HG02885 (cell line): ENCODE measurements around the gene SEZ6L2.
"Not testable (repeated sequence)": the region's sequence is repeated elsewhere in the genome, so short reads cannot be mapped to it uniquely, and the experiment has no call there.

ENCODE experiments used
- ATAC-seq: cut with Tn5 transposase; IDR thresholded peaks from one replicate; pipeline ENCODE4 v1.9.1; 2021; ENCODE audit warnings: mild to moderate bottlenecking; ENCODE audit not compliant: unreplicated experiment, poor library complexity

SEZ6L2 gene

GRCh38 chr16:29858149-29858849 is 41.1 kb downstream of the SEZ6L2 start:
- ATAC-seq = no peak

- ATAC-seq = no peak
Measured at GRCh38 chr16:29857133-29857760, 42.1 kb downstream of the SEZ6L2 start.

GRCh38 chr16:29854520-29855100 is 44.7 kb downstream of the SEZ6L2 start:
- ATAC-seq = no peak

GRCh38 chr16:29852654-29853053 is 46.7 kb downstream of the SEZ6L2 start:
- ATAC-seq = no peak

- ATAC-seq = no peak
Measured at GRCh38 chr16:29850998-29851397, 48.4 kb downstream of the SEZ6L2 start.

- ATAC-seq = no peak
Measured at GRCh38 chr16:29849505-29849904, 49.8 kb downstream of the SEZ6L2 start.

GRCh38 chr16:29848420-29849297 is 50.7 kb downstream of the SEZ6L2 start:
- no peak for ATAC-seq

- no peak for ATAC-seq
Measured at GRCh38 chr16:29845656-29846055, 53.7 kb downstream of the SEZ6L2 start.

- ATAC-seq = no peak
Measured at GRCh38 chr16:29844575-29845331, 54.6 kb downstream of the SEZ6L2 start.

GRCh38 chr16:29843931-29844330 is 55.4 kb downstream of the SEZ6L2 start:
- no peak for ATAC-seq

- no peak for ATAC-seq
Measured at GRCh38 chr16:29842732-29843346, 56.5 kb downstream of the SEZ6L2 start.

- no peak for ATAC-seq
Measured at GRCh38 chr16:29841631-29842030, 57.7 kb downstream of the SEZ6L2 start.

- no peak for ATAC-seq
Measured at GRCh38 chr16:29840240-29840639, 59.1 kb downstream of the SEZ6L2 start.

GRCh38 chr16:29839822-29840221 is 59.5 kb downstream of the SEZ6L2 start:
- no peak for ATAC-seq

GRCh38 chr16:29837841-29838240 is 61.5 kb downstream of the SEZ6L2 start:
- no peak for ATAC-seq

GRCh38 chr16:29836623-29837022 is 62.7 kb downstream of the SEZ6L2 start:
- ATAC-seq = no peak

GRCh38 chr16:29835926-29836325 is 63.4 kb downstream of the SEZ6L2 start:
- ATAC-seq = no peak

GRCh38 chr16:29834079-29834478 is 65.3 kb downstream of the SEZ6L2 start:
- ATAC-seq = no peak

- not testable (repeated sequence) for ATAC-seq
Measured at GRCh38 chr16:29833219-29833618, 66.1 kb downstream of the SEZ6L2 start.

GRCh38 chr16:29831490-29831889 is 67.9 kb downstream of the SEZ6L2 start:
- ATAC-seq = no peak
